Upper lobe of right lung (tissue), 1 donor: ENCODE results near the gene DONSON. TPM values are rescaled to one million over a fixed set of nuclear protein-coding genes. Genes with fewer than 3 reads are reported as not detected.
A peak's percentile ranks its signal among the peaks of the same experiment; 100 is the strongest.
"Not testable (repeated sequence)": the region's sequence is repeated elsewhere in the genome, so short reads cannot be mapped to it uniquely, and the experiment has no call there.

ENCODE experiments used
- ATAC-seq: fragments of 200-7000 bp; cut with Tn5 transposase; one replicate; pipeline ENCODE4 v1.9.1; 2020; ENCODE audit warnings: mild to moderate bottlenecking, moderate library complexity
- DNase-seq: peaks from one replicate; pipeline ENCODE4 v3.0.0-alpha.2; 2020
- H3K27ac ChIP-seq: fragments of 200-600 bp; one replicate; pipeline ENCODE4 v1.8.0; 2022
- H3K27me3 ChIP-seq: fragments of 200-600 bp; one replicate; pipeline ENCODE4 v1.8.0; 2022; ENCODE audit warnings: mild to moderate bottlenecking
- H3K36me3 ChIP-seq: fragments of 200-600 bp; one replicate; pipeline ENCODE4 v1.8.0; 2022
- H3K4me1 ChIP-seq: fragments of 200-600 bp; one replicate; pipeline ENCODE4 v1.8.0; 2022
- H3K4me3 ChIP-seq: fragments of 200-600 bp; one replicate; pipeline ENCODE4 v1.8.0; 2022; ENCODE audit warnings: mild to moderate bottlenecking
- H3K9me3 ChIP-seq: fragments of 200-600 bp; one replicate; pipeline ENCODE4 v1.8.0; 2022
- intact Hi-C: fragments of 100-400 bp; cut with DNase I; formaldehyde crosslinking; loops from one replicate; pipeline ENCODE4 v1.11.0; 2022
- long read RNA-seq: library from polyadenylated mRNA; unstranded; transcript quantifications from one replicate; pipeline ENCODE4 v2.0.0, GENCODE V29; 2021
- total RNA-seq: library from RNA; stranded (reverse); fragmentation: NEBNext Ultra II Directional; extraction: Animal tissue kit (Norgen Biotek cat#: 25700); gene quantifications from one replicate; pipeline ENCODE4 v1.2.1, GENCODE V29; 2021
- TF ChIP-seq, protein P1 (sequence below): fragments of 200-600 bp; IDR thresholded peaks from one replicate; pipeline ENCODE4 v1.8.0; 2022; ENCODE audit warnings: antibody characterized with exemption
- donor health status: DM: no; HTN: yes; CAD: no; lungs with severe emphysema.

DONSON gene, protein sequence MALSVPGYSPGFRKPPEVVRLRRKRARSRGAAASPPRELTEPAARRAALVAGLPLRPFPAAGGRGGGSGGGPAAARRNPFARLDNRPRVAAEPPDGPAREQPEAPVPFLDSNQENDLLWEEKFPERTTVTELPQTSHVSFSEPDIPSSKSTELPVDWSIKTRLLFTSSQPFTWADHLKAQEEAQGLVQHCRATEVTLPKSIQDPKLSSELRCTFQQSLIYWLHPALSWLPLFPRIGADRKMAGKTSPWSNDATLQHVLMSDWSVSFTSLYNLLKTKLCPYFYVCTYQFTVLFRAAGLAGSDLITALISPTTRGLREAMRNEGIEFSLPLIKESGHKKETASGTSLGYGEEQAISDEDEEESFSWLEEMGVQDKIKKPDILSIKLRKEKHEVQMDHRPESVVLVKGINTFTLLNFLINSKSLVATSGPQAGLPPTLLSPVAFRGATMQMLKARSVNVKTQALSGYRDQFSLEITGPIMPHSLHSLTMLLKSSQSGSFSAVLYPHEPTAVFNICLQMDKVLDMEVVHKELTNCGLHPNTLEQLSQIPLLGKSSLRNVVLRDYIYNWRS
- total RNA-seq = 4.4 TPM
- long read RNA-seq, partial matches to known transcripts = 0 of 4 reads
- long read RNA-seq, other reads (novel, unspliced or antisense) = 2 of 4 reads

DNA sequence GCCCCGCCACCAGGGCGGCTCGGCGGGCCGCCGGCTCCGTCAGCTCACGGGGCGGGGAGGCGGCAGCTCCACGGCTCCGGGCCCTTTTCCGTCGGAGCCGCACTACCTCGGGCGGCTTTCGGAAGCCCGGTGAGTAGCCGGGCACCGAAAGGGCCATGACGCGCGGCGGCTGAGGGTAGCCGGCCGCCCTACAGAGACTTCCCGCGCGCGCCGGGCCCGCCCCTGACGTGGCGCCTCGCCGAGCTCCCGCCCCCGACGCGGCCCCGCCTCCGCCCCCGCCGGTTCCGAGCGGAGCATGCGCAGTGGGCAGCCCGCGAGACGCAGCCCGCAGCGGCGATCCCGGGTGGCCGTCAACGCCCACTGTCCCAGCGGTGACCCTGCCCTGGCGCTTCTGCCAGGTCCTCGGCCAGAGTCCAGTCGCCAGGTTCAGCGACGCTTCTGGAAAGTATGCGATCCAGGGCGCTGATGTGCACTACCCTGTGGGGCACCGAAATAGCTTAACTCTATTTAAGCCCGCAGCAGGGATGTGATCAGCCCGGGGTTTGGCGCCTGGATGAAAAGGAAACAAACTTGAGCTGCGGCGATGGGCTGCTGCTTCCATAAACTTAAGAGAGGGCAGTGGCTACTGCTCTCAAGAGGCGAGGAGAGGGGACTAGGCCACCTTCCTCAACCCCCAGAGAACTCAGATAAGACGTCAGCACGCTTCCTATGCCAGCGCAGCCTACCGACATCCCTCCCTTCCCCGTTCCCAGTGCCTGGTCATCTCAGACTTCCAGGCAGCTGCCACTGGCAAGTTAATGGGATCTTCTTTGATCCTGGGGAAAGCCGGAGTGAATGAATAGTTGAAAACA is at the start of gene DONSON:
Gene DONSON, minus strand, starts transcription at position 200 of the 851 bp plus-strand sequence. Its CDS starts 43 bp downstream, at position 157.
- intact Hi-C loops = no loop called here
- Histone ChIP-seq H3K27ac (peak within 1 kb of the TSS; percentile 80), H3K27me3 (no peaks in the 10 kb centered on the region), H3K4me1 (peaks cover 13% of the 10 kb centered on the region), H3K9me3 (no peaks in the 10 kb centered on the region), H3K36me3 (peaks cover 6% of the 10 kb centered on the region), H3K4me3 (peak within 1 kb of the TSS; percentile 88)
- ATAC-seq (peak; percentile 99), DNase-seq (peak; percentile 95)
- TF ChIP-seq, protein P1, sequence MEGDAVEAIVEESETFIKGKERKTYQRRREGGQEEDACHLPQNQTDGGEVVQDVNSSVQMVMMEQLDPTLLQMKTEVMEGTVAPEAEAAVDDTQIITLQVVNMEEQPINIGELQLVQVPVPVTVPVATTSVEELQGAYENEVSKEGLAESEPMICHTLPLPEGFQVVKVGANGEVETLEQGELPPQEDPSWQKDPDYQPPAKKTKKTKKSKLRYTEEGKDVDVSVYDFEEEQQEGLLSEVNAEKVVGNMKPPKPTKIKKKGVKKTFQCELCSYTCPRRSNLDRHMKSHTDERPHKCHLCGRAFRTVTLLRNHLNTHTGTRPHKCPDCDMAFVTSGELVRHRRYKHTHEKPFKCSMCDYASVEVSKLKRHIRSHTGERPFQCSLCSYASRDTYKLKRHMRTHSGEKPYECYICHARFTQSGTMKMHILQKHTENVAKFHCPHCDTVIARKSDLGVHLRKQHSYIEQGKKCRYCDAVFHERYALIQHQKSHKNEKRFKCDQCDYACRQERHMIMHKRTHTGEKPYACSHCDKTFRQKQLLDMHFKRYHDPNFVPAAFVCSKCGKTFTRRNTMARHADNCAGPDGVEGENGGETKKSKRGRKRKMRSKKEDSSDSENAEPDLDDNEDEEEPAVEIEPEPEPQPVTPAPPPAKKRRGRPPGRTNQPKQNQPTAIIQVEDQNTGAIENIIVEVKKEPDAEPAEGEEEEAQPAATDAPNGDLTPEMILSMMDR = no peak

DNA sequence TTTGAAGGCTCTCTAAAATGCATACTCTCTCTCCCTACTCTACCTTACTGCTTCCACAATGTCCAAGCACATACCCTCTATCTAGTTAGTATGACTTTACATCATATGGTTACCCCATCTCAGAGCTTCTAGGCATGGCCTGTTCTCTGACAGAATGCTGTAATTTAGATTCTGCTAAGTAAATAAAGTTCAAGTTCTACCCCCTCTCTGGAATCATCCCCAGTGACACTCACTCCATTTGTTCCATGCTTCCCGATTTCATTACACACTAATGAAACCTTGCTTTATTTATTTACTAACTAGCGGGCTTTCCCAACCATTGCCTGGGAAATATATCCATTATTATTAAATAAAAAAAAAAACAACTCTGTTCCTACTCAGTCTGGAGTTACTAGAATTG is 45.8 kb upstream of the DONSON start:
- TF ChIP-seq, protein P1 = no peak
- H3K27ac ChIP-seq = no peak overlapping the region

DNA sequence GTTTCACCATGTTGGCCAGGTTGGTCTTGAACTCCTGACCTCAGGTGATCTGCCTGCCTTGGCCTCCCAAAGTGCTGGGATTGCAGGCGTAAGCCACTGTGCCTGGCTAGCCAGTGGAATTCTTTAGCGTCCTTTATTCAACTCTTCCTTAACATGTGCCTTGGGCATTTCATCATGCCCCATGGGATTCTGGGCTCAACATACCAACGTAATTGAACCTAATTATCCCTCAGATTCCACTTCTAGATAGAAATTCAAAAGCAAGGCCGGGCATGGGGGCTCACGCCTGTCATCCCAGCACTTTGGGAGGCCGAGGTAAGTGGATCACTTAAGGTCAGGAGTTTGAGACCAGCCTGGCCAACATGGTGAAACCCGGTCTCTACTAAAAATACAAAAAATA is 37.7 kb upstream of the DONSON start:
- intact Hi-C loops, H3K4me3 ChIP-seq, H3K27me3 ChIP-seq, DNase-seq, ATAC-seq, H3K4me1 ChIP-seq, H3K9me3 ChIP-seq, H3K27ac ChIP-seq: not testable (repeated sequence)
- peaks cover 46% of the 10 kb centered on the region for H3K36me3 ChIP-seq

More for the DNA sequence above, 45.8 kb upstream of the DONSON start:
- intact Hi-C loops = no loop called here
- H3K27me3 ChIP-seq = no peaks in the 10 kb centered on the region
- DNase-seq (no peak), ATAC-seq (no peak)
- H3K4me3 ChIP-seq = no peak overlapping the region
- H3K36me3 ChIP-seq = peaks cover 16% of the 10 kb centered on the region
- no peaks in the 10 kb centered on the region for H3K4me1 ChIP-seq
- no peaks in the 10 kb centered on the region for H3K9me3 ChIP-seq

DNA sequence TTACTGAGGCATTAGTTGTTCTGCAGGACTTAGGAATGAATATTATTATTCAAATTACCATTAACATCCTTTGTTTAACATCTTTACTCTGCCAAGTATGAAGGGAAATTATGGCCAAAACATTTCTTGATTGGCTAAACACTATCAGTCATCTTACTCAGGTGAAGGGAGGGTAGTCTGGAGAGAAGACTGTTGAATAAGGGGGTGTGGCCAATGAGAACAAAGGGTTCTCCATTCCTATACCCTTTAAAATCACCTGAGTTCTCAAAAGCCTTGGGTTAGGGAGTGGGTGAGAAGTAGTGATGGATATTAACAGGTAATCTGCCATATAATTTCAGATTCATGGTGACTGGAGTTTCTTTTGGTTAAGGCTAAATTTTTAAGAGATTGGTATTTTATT is 33.8 kb upstream of the DONSON start:
- H3K27ac ChIP-seq = no peak overlapping the region
- no peaks in the 10 kb centered on the region for H3K4me1 ChIP-seq
- H3K4me3 ChIP-seq = no peak overlapping the region
- peaks cover 51% of the 10 kb centered on the region for H3K36me3 ChIP-seq
- TF ChIP-seq, protein P1 = no peak
- no peaks in the 10 kb centered on the region for H3K9me3 ChIP-seq
- DNase-seq (no peak), ATAC-seq (no peak)
- no peaks in the 10 kb centered on the region for H3K27me3 ChIP-seq
- intact Hi-C loops = no loop called here

DNA sequence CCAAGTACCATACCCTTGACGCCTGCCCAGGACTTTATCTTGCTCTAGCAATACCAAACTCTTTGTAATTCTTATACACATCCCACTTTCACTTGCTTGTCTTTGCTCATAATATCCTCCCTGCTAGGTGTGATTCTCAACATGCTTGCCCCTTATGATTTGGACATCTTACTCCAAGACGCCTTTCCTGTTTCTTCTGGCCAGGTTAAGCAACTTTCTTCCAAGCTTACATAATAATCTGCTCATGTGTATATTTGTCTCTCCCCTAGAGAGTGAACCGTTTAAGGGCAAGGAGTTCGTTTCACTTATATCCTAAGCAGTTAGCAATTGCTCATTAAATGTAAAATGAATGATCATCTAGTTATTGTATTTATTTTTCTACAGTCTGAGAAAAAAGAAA is 31.2 kb upstream of the DONSON start:
- no peak for DNase-seq
- Histone ChIP-seq H3K4me1 (no peaks in the 10 kb centered on the region), H3K27ac (no peak overlapping the region), H3K27me3 (no peaks in the 10 kb centered on the region), H3K9me3 (no peaks in the 10 kb centered on the region), H3K4me3 (no peak overlapping the region), H3K36me3 (peaks cover 55% of the 10 kb centered on the region)
- TF ChIP-seq, protein P1 = no peak
- intact Hi-C loops = no loop called here
- peak; percentile 29 for ATAC-seq
